ENCODE measurements around the gene EVC2.
"Not testable (repeated sequence)": the region's sequence is repeated elsewhere in the genome, so short reads cannot be mapped to it uniquely, and the experiment has no call there.

Gene EVC2

GRCh38 chr4:5742388-5742787 is 34.0 kb upstream of the EVC2 start:
- no peak for DNase-seq (ENCODE audit: low spot score)

GRCh38 chr4:5738061-5738460 is 29.7 kb upstream of the EVC2 start:
- no peak for DNase-seq (ENCODE audit: low spot score)

GRCh38 chr4:5735463-5735862 is 27.1 kb upstream of the EVC2 start:
- DNase-seq (ENCODE audit: low spot score) = no peak

- no peak for DNase-seq (ENCODE audit: low spot score)
Measured at GRCh38 chr4:5734853-5735252, 26.5 kb upstream of the EVC2 start.

GRCh38 chr4:5732158-5732557 is 23.8 kb upstream of the EVC2 start:
- DNase-seq (ENCODE audit: low spot score) = no peak

- DNase-seq (ENCODE audit: low spot score) = no peak
Measured at GRCh38 chr4:5730993-5731990, 22.9 kb upstream of the EVC2 start.

- no peak for DNase-seq (ENCODE audit: low spot score)
Measured at GRCh38 chr4:5730436-5730835, 22.1 kb upstream of the EVC2 start.

- DNase-seq (ENCODE audit: low spot score) = not testable (repeated sequence)
Measured at GRCh38 chr4:5728412-5728811, 20.1 kb upstream of the EVC2 start.

- no peak for DNase-seq (ENCODE audit: low spot score)
Measured at GRCh38 chr4:5724377-5724776, 16.0 kb upstream of the EVC2 start.

- no peak for DNase-seq (ENCODE audit: low spot score)
Measured at GRCh38 chr4:5722328-5722727, 14.0 kb upstream of the EVC2 start.

- DNase-seq (ENCODE audit: low spot score) = no peak
Measured at GRCh38 chr4:5721923-5722322, 13.6 kb upstream of the EVC2 start.

GRCh38 chr4:5720980-5721379 is 12.6 kb upstream of the EVC2 start:
- no peak for DNase-seq (ENCODE audit: low spot score)

GRCh38 chr4:5720157-5720850 is 11.9 kb upstream of the EVC2 start:
- DNase-seq (ENCODE audit: low spot score) = no peak

GRCh38 chr4:5719350-5720055 is 11.1 kb upstream of the EVC2 start:
- no peak for DNase-seq (ENCODE audit: low spot score)

- DNase-seq (ENCODE audit: low spot score) = no peak
Measured at GRCh38 chr4:5718411-5718810, 10.1 kb upstream of the EVC2 start.

GRCh38 chr4:5717449-5718158 is 9.2 kb upstream of the EVC2 start:
- no peak for DNase-seq (ENCODE audit: low spot score)

GRCh38 chr4:5716391-5716790 is 8.0 kb upstream of the EVC2 start:
- no peak for DNase-seq (ENCODE audit: low spot score)

GRCh38 chr4:5715357-5715756 is 7.0 kb upstream of the EVC2 start:
- DNase-seq (ENCODE audit: low spot score) = no peak

- DNase-seq (ENCODE audit: low spot score) = no peak
Measured at GRCh38 chr4:5713861-5714260, 5.5 kb upstream of the EVC2 start.

- no peak for DNase-seq (ENCODE audit: low spot score)
Measured at GRCh38 chr4:5712931-5713330, 4.6 kb upstream of the EVC2 start.

GRCh38 chr4:5712517-5712916 is 4.2 kb upstream of the EVC2 start:
- DNase-seq (ENCODE audit: low spot score) = no peak

Measured in CD4-positive, alpha-beta T cell treated with Interleukin-6 at 100 ng/mL for 8 hours (primary cell).